Tongue (tissue), 2 donors: ENCODE data around the gene ZBTB17. TPM values are rescaled to one million over a fixed set of nuclear protein-coding genes. Genes with fewer than 3 reads are reported as not detected.
A peak's percentile ranks its signal among the peaks of the same experiment; 100 is the strongest.
"Not testable (repeated sequence)": the region's sequence is repeated elsewhere in the genome, so short reads cannot be mapped to it uniquely, and the experiment has no call there.

Experiments
- DNase-seq: peaks from one replicate; pipeline ENCODE4 v3.0.0-alpha.2; 2015
- total RNA-seq: library from RNA; depleted of rRNA; stranded (reverse); fragments of >200 nt; gene quantifications from one replicate; pipeline ENCODE4 v1.2.3, GENCODE V29; 2014

Gene ZBTB17
- 22.7 TPM for total RNA-seq

- DNase-seq, result peak; percentile 98
Measured at GRCh38 chr1:15975805-15976680, at the start of gene ZBTB17. Gene ZBTB17 (minus strand): TSS chr1:15976101. CDS start chr1:15948495, 27,606 bp downstream.

- DNase-seq, result no peak
Measured at GRCh38 chr1:16023050-16023653, 47.3 kb upstream of the ZBTB17 start.

- DNase-seq, result no peak
Measured at GRCh38 chr1:16022393-16022792, 46.5 kb upstream of the ZBTB17 start.

GRCh38 chr1:16021681-16022080, 45.8 kb upstream of the ZBTB17 start, which contains the start of gene CLCNKA:
Gene CLCNKA (plus strand): TSS chr1:16022036. CDS start chr1:16022620, 584 bp downstream.
- no peak for DNase-seq

- not testable (repeated sequence) for DNase-seq
Measured at GRCh38 chr1:16020878-16021277, 45.0 kb upstream of the ZBTB17 start.

GRCh38 chr1:16020325-16020724, 44.4 kb upstream of the ZBTB17 start:
- DNase-seq, result no peak

- DNase-seq, result peak; percentile 63
Measured at GRCh38 chr1:16019644-16020277, 43.9 kb upstream of the ZBTB17 start.

GRCh38 chr1:16018749-16019643, 43.1 kb upstream of the ZBTB17 start:
- DNase-seq, result peak; percentile 37

GRCh38 chr1:16018308-16018707, 42.4 kb upstream of the ZBTB17 start:
- no peak for DNase-seq

GRCh38 chr1:16017461-16018303, 41.8 kb upstream of the ZBTB17 start, which contains the start of gene HSPB7:
Gene HSPB7 (minus strand): TSS chr1:16018043. CDS start chr1:16017963, 80 bp downstream.
- peak; percentile 93 for DNase-seq

- no peak for DNase-seq
Measured at GRCh38 chr1:16017076-16017460, 41.2 kb upstream of the ZBTB17 start.

GRCh38 chr1:16015960-16016901, 40.3 kb upstream of the ZBTB17 start:
- DNase-seq, result no peak

GRCh38 chr1:16015491-16015890, 39.6 kb upstream of the ZBTB17 start:
- no peak for DNase-seq

GRCh38 chr1:16014509-16015482, 38.9 kb upstream of the ZBTB17 start:
- DNase-seq, result peak; percentile 87

GRCh38 chr1:16013908-16014258, 38.0 kb upstream of the ZBTB17 start:
- no peak for DNase-seq

GRCh38 chr1:16013220-16013907, 37.5 kb upstream of the ZBTB17 start:
- peak; percentile 85 for DNase-seq

- peak; percentile 84 for DNase-seq
Measured at GRCh38 chr1:16012590-16013219, 36.8 kb upstream of the ZBTB17 start.
